Type B pancreatic cell (in vitro differentiated cells): ENCODE results near the gene CDHR3. TPM values are rescaled to one million over a fixed set of nuclear protein-coding genes. Genes with fewer than 3 reads are reported as not detected.

Experiments
- DNase-seq: peaks from one replicate; pipeline ENCODE4 v3.0.0; 2021; ENCODE audit warnings: mixed read lengths; ENCODE audit not compliant: unreplicated experiment; ENCODE audit errors: extremely low spot score
- H3K27ac Mint-ChIP-seq: 2 replicates; pipeline ENCODE4 v1.8.0; 2021; ENCODE audit warnings: mild to moderate bottlenecking, mixed read lengths
- H3K27me3 Mint-ChIP-seq: 2 replicates; pipeline ENCODE4 v1.8.0; 2021; ENCODE audit warnings: mixed read lengths
- H3K36me3 Mint-ChIP-seq: 2 replicates; pipeline ENCODE4 v1.8.0; 2021; ENCODE audit warnings: mixed read lengths
- H3K4me1 Mint-ChIP-seq: one replicate; pipeline ENCODE4 v1.8.0; 2021; ENCODE audit warnings: mixed read lengths; ENCODE audit not compliant: unreplicated experiment
- H3K4me3 Mint-ChIP-seq: 2 replicates; pipeline ENCODE4 v1.8.0; 2021; ENCODE audit warnings: mild to moderate bottlenecking, mixed read lengths
- H3K9me3 Mint-ChIP-seq: 2 replicates; pipeline ENCODE4 v1.8.0; 2021; ENCODE audit warnings: mixed read lengths
- CTCF ChIP-seq: fragments of 200-600 bp; sonication (generic); conservative IDR thresholded peaks from 2 replicates; pipeline ENCODE4 v1.5.0; 2021; ENCODE audit warnings: antibody characterized with exemption, mild to moderate bottlenecking
- total RNA-seq: library from RNA; stranded (reverse); gene quantifications from 2 replicates; pipeline ENCODE4 v1.2.1, GENCODE V29; 2021; ENCODE audit warnings: low replicate concordance

Gene CDHR3
- total RNA-seq, 1 donor from 2014 or later: 5.6 TPM

GRCh38 chr7:106041140-106041717 lies 78.2 kb downstream of the CDHR3 start:
- H3K9me3 Mint-ChIP-seq: no peaks in the 10 kb centered on the region
- peaks cover 27% of the 10 kb centered on the region for H3K27me3 Mint-ChIP-seq
- H3K27ac Mint-ChIP-seq: peak overlapping the region; percentile 32
- no peaks in the 10 kb centered on the region for H3K36me3 Mint-ChIP-seq
- peaks cover 14% of the 10 kb centered on the region for H3K4me1 Mint-ChIP-seq
- H3K4me3 Mint-ChIP-seq: no peak overlapping the region
- peak; percentile 86 for TF ChIP-seq CTCF
- DNase-seq: no peak

GRCh38 chr7:106042196-106042611 lies 79.1 kb downstream of the CDHR3 start:
- no peak for DNase-seq
- no peak for TF ChIP-seq CTCF
- no peaks in the 10 kb centered on the region for H3K9me3 Mint-ChIP-seq
- no peaks in the 10 kb centered on the region for H3K36me3 Mint-ChIP-seq
- peaks cover 14% of the 10 kb centered on the region for H3K4me1 Mint-ChIP-seq
- H3K27ac Mint-ChIP-seq: peak overlapping the region; percentile 90
- peak overlapping the region; percentile 71 for H3K4me3 Mint-ChIP-seq
- H3K27me3 Mint-ChIP-seq: peaks cover 27% of the 10 kb centered on the region

- H3K36me3 Mint-ChIP-seq: no peaks in the 10 kb centered on the region
- no peaks in the 10 kb centered on the region for H3K9me3 Mint-ChIP-seq
- H3K27me3 Mint-ChIP-seq: peaks cover 27% of the 10 kb centered on the region
- no peak for TF ChIP-seq CTCF
- DNase-seq: no peak
- H3K27ac Mint-ChIP-seq: no peak overlapping the region
- peaks cover 14% of the 10 kb centered on the region for H3K4me1 Mint-ChIP-seq
- no peak overlapping the region for H3K4me3 Mint-ChIP-seq
Observed at GRCh38 chr7:106045139-106045538, 82.1 kb downstream of the CDHR3 start.

- no peak for TF ChIP-seq CTCF
- no peak for DNase-seq
- H3K36me3 Mint-ChIP-seq: no peaks in the 10 kb centered on the region
- H3K27me3 Mint-ChIP-seq: peaks cover 27% of the 10 kb centered on the region
- H3K4me1 Mint-ChIP-seq: peaks cover 14% of the 10 kb centered on the region
- H3K4me3 Mint-ChIP-seq: no peak overlapping the region
- no peak overlapping the region for H3K27ac Mint-ChIP-seq
- no peaks in the 10 kb centered on the region for H3K9me3 Mint-ChIP-seq
Observed at GRCh38 chr7:106045586-106045985, 82.5 kb downstream of the CDHR3 start.

- peaks cover 8% of the 10 kb centered on the region for H3K4me1 Mint-ChIP-seq
- DNase-seq: no peak
- no peaks in the 10 kb centered on the region for H3K9me3 Mint-ChIP-seq
- no peak for TF ChIP-seq CTCF
- peaks cover 26% of the 10 kb centered on the region for H3K27me3 Mint-ChIP-seq
- no peak overlapping the region for H3K27ac Mint-ChIP-seq
- H3K36me3 Mint-ChIP-seq: no peaks in the 10 kb centered on the region
- no peak overlapping the region for H3K4me3 Mint-ChIP-seq
Observed at GRCh38 chr7:106047184-106047583, 84.1 kb downstream of the CDHR3 start.
